Activated CD8-positive, alpha-beta T cell treated with anti-CD3 and anti-CD28 coated beads for 36 hours (primary cell): Measurements from ENCODE around the gene EBPL. TPM values are rescaled to one million over a fixed set of nuclear protein-coding genes. Genes with fewer than 3 reads are reported as not detected.
"Not testable (repeated sequence)": the region's sequence is repeated elsewhere in the genome, so short reads cannot be mapped to it uniquely, and the experiment has no call there.

ENCODE experiments used
- ATAC-seq: fragments of 200-7000 bp; cut with Tn5 transposase; one replicate; pipeline ENCODE4 v1.10.0; 2021; ENCODE audit warnings: mild to moderate bottlenecking, moderate library complexity
- CTCF ChIA-PET: fragments of 350-600 bp; sonication (Branson Sonifier 250); formaldehyde crosslinking; loops from one replicate; lab custom pipeline; 2021; ENCODE audit warnings: antibody characterized with exemption; lab: Charles Lee
- POLR2A ChIA-PET: fragments of 350-600 bp; sonication (Branson Sonifier 250); formaldehyde crosslinking; loops from one replicate; lab custom pipeline; 2021; ENCODE audit warnings: antibody characterized with exemption; lab: Charles Lee
- DNase-seq: peaks from one replicate; pipeline ENCODE4 v3.0.0-alpha.2; 2020
- H3K27ac Mint-ChIP-seq: one replicate; pipeline ENCODE4 v1.8.0; 2021; ENCODE audit warnings: mild to moderate bottlenecking, mixed read lengths
- H3K27me3 Mint-ChIP-seq: one replicate; pipeline ENCODE4 v1.8.0; 2021; ENCODE audit warnings: mixed read lengths
- H3K36me3 Mint-ChIP-seq: one replicate; pipeline ENCODE4 v1.8.0; 2021; ENCODE audit warnings: low read depth, mixed read lengths
- H3K4me1 Mint-ChIP-seq: one replicate; pipeline ENCODE4 v1.8.0; 2021; ENCODE audit warnings: low read depth, mixed read lengths
- H3K4me3 Mint-ChIP-seq: one replicate; pipeline ENCODE4 v1.8.0; 2021; ENCODE audit warnings: mild to moderate bottlenecking, moderate library complexity, mixed read lengths
- H3K9me3 Mint-ChIP-seq: one replicate; pipeline ENCODE4 v1.8.0; 2021; ENCODE audit warnings: mixed read lengths
- intact Hi-C: fragments of 100-400 bp; cut with micrococcal nuclease; formaldehyde crosslinking; loops from one replicate; pipeline ENCODE4 v1.10.0; 2022
- total RNA-seq, 2 experiments: library from RNA; stranded (reverse); gene quantifications; one replicate each; pipeline ENCODE4 v1.2.3, GENCODE V29; 2021
- TF ChIP-seq, protein P1 (sequence below): fragments of 200-600 bp; IDR thresholded peaks from one replicate; pipeline ENCODE4 v1.8.0; 2022; ENCODE audit warnings: antibody characterized with exemption, mild to moderate bottlenecking

Gene EBPL
- total RNA-seq, 2 experiments from 2014 or later, result 35.6 to 37.8 TPM

DNA sequence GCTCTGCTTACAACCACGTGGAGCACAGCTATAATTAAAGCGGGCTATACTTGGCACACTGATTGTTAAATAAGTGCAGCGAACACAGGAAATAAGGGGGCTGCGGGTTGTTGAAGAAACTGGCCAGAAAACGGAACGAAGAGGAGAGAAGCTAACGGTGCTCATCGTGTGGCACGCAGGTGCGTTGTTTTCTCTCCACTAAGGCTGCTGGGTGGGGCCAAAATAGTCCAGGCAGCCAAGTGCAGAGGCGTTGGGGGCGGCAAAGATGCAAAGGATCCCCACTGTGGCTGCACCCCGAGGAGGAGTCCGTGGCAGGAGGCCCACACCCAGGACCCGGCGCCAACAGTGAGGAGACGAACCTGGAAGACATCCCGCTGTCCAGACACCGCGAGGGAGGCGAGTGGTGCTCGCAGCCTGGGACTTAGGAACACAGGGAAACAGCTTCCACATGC is 71.1 kb downstream of the EBPL start:
- ChIA-PET POLR2A (no interaction called here), CTCF (no interaction called here)
- TF ChIP-seq, protein P1, sequence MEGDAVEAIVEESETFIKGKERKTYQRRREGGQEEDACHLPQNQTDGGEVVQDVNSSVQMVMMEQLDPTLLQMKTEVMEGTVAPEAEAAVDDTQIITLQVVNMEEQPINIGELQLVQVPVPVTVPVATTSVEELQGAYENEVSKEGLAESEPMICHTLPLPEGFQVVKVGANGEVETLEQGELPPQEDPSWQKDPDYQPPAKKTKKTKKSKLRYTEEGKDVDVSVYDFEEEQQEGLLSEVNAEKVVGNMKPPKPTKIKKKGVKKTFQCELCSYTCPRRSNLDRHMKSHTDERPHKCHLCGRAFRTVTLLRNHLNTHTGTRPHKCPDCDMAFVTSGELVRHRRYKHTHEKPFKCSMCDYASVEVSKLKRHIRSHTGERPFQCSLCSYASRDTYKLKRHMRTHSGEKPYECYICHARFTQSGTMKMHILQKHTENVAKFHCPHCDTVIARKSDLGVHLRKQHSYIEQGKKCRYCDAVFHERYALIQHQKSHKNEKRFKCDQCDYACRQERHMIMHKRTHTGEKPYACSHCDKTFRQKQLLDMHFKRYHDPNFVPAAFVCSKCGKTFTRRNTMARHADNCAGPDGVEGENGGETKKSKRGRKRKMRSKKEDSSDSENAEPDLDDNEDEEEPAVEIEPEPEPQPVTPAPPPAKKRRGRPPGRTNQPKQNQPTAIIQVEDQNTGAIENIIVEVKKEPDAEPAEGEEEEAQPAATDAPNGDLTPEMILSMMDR, result no peak
- ATAC-seq (no peak), DNase-seq (no peak)
- Mint-ChIP-seq H3K9me3 (no peaks in the 10 kb centered on the region), H3K27me3 (no peaks in the 10 kb centered on the region), H3K4me3 (no peak overlapping the region), H3K4me1 (no peaks in the 10 kb centered on the region), H3K27ac (no peak overlapping the region), H3K36me3 (no peaks in the 10 kb centered on the region)
- intact Hi-C loops, result no loop called here

DNA sequence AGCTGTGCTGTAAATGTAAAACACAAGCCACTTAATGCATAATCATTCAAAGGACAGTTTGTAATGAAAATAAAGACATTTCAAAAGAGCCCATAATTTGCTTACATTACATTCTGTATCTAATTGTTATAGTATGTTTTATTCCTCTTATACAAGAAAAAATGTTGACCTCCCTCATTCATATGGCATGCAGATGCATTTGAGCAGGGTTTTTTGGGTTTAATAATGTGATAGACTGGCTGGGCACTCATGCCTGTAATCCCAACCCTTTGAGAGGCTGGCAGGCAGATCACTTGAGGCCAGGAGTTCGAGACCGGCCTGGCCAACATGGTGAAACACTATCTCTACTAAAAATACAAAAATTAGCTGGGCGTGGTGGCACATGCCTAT is 74.6 kb downstream of the EBPL start:
- ChIA-PET CTCF (interaction anchor here (0.9 kb wide), 1 partner anchor 10 kb away, joined by 3 read pairs; no protein-coding TSS in a partner anchor), POLR2A (no interaction called here)
- H3K4me3 Mint-ChIP-seq, result no peak overlapping the region
- H3K27ac Mint-ChIP-seq, result no peak overlapping the region
- H3K9me3 Mint-ChIP-seq, result no peaks in the 10 kb centered on the region
- no peak for DNase-seq
- ATAC-seq, result no peak
- no peaks in the 10 kb centered on the region for H3K36me3 Mint-ChIP-seq
- no peaks in the 10 kb centered on the region for H3K4me1 Mint-ChIP-seq
- TF ChIP-seq, protein P1, result no peak
- intact Hi-C loops, result no loop called here
- no peaks in the 10 kb centered on the region for H3K27me3 Mint-ChIP-seq

DNA sequence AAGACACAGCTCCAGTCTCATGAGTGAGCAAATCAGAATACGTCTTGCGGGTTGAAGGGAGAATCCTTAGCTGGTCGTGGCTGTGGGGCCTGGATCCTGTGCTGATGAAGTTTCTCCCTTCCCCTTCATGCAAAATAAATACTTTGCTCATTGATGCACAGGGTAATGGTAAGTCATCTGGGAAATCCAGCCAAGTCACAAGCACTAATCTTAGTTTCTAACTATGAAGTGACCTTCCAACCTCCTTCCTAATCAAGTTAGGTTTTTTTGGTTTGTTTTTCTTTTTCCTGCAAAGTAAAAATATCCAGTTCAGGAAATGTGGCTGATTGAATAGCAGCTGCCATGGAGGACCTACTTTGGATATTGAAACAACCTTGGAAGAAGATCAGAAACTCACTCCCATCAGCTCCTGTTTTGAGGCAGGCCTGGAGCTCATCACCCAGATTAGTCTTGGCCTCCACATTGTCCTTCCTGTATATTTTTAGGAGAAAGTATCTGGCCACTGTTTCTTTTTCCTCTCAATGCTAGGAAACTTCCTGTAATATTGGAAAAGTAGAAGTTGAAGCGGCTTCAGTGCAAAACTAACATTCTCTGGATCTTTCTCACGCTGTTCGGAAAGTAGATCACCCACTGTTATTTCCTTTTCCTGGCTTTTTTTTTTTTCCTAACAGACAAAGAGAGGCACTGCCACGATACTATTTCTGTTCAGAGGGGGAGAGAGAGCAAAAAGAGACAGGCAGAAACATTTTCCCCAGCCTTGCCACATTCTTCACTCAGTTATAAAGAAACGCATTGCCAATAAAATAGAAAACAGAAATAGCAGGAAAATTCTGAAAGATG is 75.2 kb downstream of the EBPL start:
- ChIA-PET POLR2A (no interaction called here), CTCF (interaction anchor here (0.9 to 1.1 kb wide), 2 partner anchors 9 kb away, joined by 3 to 6 read pairs; no protein-coding TSS in a partner anchor)
- H3K27ac Mint-ChIP-seq, result no peak overlapping the region
- TF ChIP-seq, protein P1, result no peak
- H3K4me1 Mint-ChIP-seq, result no peaks in the 10 kb centered on the region
- DNase-seq, result no peak
- no peak for ATAC-seq
- intact Hi-C loops, result no loop called here
- H3K4me3 Mint-ChIP-seq, result no peak overlapping the region
- H3K27me3 Mint-ChIP-seq, result no peaks in the 10 kb centered on the region
- no peaks in the 10 kb centered on the region for H3K9me3 Mint-ChIP-seq
- H3K36me3 Mint-ChIP-seq, result no peaks in the 10 kb centered on the region

DNA sequence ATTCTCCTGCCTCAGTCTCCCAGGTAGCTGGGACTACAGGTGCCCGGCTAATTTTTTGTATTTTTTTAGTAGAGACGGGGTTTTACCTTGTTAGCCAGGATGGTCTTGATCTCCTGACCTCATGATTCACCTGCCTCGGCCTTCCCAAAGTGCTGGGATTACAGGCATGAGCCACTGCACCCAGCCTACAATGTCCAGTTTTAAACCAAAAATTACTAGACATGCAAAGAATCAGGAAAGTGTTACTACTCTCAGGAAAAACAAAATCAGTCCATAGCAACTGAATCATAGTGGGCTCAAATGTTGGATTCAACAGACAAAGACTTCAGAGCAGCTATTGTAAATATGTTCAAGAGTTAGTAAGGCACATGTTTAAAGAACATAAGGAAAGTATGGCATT is 79.2 kb downstream of the EBPL start:
- H3K36me3 Mint-ChIP-seq, H3K27me3 Mint-ChIP-seq, intact Hi-C loops, H3K9me3 Mint-ChIP-seq, DNase-seq, ATAC-seq, H3K4me1 Mint-ChIP-seq, H3K4me3 Mint-ChIP-seq, H3K27ac Mint-ChIP-seq: not testable (repeated sequence)
- CTCF ChIA-PET, result interaction anchor here (1.5 kb wide), 1 partner anchor 9 kb away, joined by 4 read pairs; no protein-coding TSS in a partner anchor
- POLR2A ChIA-PET, result interaction anchor here (0.6 kb wide), 1 partner anchor 651 kb away, joined by 3 read pairs; no protein-coding TSS in a partner anchor

Other genes with a start within 250 kb of the EBPL start
- 1 to 10 TPM; 2.6 to 3.1 TPM for gene CAB39L, start 247.4 kb downstream of the EBPL start, total RNA-seq
- 10 to 100 TPM; 11.3 to 11.5 TPM for gene SETDB2, start 247.2 kb downstream of the EBPL start, total RNA-seq
- gene PHF11, start 195.5 kb downstream of the EBPL start, total RNA-seq, result 10 to 100 TPM; 59.3 to 62.6 TPM
- 10 to 100 TPM; 14.2 to 14.6 TPM for gene RCBTB1, start 105.9 kb downstream of the EBPL start, total RNA-seq
- under 1 TPM; 0.29 to 0.61 TPM for gene ARL11, start 63.0 kb downstream of the EBPL start, total RNA-seq
- 10 to 100 TPM; 59.1 to 60.6 TPM for gene KPNA3, start 101.2 kb upstream of the EBPL start, total RNA-seq
- gene SPRYD7, start 244.9 kb upstream of the EBPL start, total RNA-seq, result 1 to 10 TPM; 6.3 to 6.7 TPM